GM23248 (cell line): ENCODE data around the gene PCBP3.

Experiments used
- EZH2 ChIP-seq: fragments of 200-600 bp; sonication (generic); IDR thresholded peaks from 2 replicates; pipeline ENCODE4 v1.6.1; 2018; ENCODE audit warnings: antibody characterized with exemption, mild to moderate bottlenecking; ENCODE audit not compliant: insufficient read depth, poor library complexity, severe bottlenecking
- EZH2phosphoT487 ChIP-seq: fragments of 200-600 bp; sonication (generic); IDR thresholded peaks from 2 replicates; pipeline ENCODE4 v1.6.1; 2018; ENCODE audit warnings: antibody characterized with exemption, moderate library complexity, mild to moderate bottlenecking, low read depth; ENCODE audit not compliant: insufficient read depth

DNA sequence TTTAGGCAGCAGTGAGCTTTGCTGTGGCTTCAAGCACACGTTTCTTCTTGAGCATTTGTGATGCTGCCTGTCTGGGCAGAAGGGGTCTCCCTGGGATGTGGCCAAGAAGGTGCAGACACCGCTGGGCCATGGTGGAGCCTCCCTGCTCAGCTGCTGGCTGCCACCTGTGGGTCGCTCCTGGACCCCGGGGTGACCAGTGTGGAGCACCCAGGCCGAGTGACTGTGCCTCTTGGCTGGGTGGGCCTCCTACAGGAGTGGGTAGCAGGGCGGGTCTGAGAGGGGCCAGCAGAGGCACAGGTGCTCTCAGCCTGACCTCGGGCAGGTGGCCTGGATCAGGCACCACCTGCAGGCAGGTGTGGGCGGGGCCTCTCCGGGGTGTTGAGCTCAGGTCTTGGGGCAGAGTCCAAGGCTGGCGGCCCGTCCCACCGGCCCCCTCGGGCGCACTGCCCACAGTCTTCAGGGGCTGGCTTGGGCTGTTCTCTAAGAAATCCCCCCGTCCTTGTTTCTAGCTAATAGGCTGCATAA, 296.1 kb downstream of the PCBP3 start:
- no peak for TF ChIP-seq EZH2
- TF ChIP-seq EZH2phosphoT487, result no peak
